Spinal cord (tissue), 10 donors: ENCODE measurements around the gene TMEM255B. TPM values are rescaled to one million over a fixed set of nuclear protein-coding genes. Genes with fewer than 3 reads are reported as not detected.
"Not testable (repeated sequence)": the region's sequence is repeated elsewhere in the genome, so short reads cannot be mapped to it uniquely, and the experiment has no call there.

ENCODE experiments used
- DNase-seq, 6 donors: peaks; one replicate each; pipeline versions ENCODE4 v3.0.0 to v3.0.0-alpha.2; 2013 to 2015; ENCODE audit warnings: low spot score in 6 of 6, low read depth in 4 of 6
- H3K27ac ChIP-seq: one replicate; pipeline ENCODE4 v1.5.1; 2013; ENCODE audit warnings: low read depth, low read length, control low read depth
- H3K27me3 ChIP-seq: one replicate; pipeline ENCODE4 v1.6.1; 2013; ENCODE audit warnings: low read length; ENCODE audit not compliant: control insufficient read depth, insufficient read depth
- H3K36me3 ChIP-seq: one replicate; pipeline ENCODE4 v1.6.1; 2013; ENCODE audit warnings: low read length; ENCODE audit not compliant: control insufficient read depth, insufficient read depth
- H3K4me1 ChIP-seq: one replicate; pipeline ENCODE4 v1.6.1; 2013; ENCODE audit warnings: low read length; ENCODE audit not compliant: control insufficient read depth, insufficient read depth
- H3K4me3 ChIP-seq: one replicate; pipeline ENCODE4 v1.5.1; 2013; ENCODE audit warnings: low read depth, low read length, control low read depth
- H3K9me3 ChIP-seq: one replicate; pipeline ENCODE4 v1.6.1; 2013; ENCODE audit warnings: low read length; ENCODE audit not compliant: control insufficient read depth, insufficient read depth
- WGBS: methylation state at CpG from one replicate; pipeline ENCODE4 v1.1.5; 2013; ENCODE audit warnings: missing lambda C conversion rate; ENCODE audit not compliant: insufficient coverage; 5-methylcytosine and 5-hydroxymethylcytosine counted together
- polyA plus RNA-seq, 2 donors: library from polyadenylated mRNA; unstranded; fragments of 120-200 nt; gene quantifications; one replicate each; pipeline ENCODE4 v1.2.1, GENCODE V29; 2013; ENCODE audit not compliant: insufficient read length in 2 of 2
- total RNA-seq, 2 donors: library from RNA; depleted of rRNA in 1 of 2; stranded (reverse); fragments of 120-200 nt in 1 of 2; fragments of >200 nt in 1 of 2; gene quantifications; one replicate each; pipeline versions ENCODE4 v1.2.3 to v1.2.4, GENCODE V29; 2013 to 2014
- donor health status: healthy.

Gene TMEM255B
- total and polyA plus RNA-seq, 4 donors, result 1.4 to 5.6 (median 3.4) TPM

DNA sequence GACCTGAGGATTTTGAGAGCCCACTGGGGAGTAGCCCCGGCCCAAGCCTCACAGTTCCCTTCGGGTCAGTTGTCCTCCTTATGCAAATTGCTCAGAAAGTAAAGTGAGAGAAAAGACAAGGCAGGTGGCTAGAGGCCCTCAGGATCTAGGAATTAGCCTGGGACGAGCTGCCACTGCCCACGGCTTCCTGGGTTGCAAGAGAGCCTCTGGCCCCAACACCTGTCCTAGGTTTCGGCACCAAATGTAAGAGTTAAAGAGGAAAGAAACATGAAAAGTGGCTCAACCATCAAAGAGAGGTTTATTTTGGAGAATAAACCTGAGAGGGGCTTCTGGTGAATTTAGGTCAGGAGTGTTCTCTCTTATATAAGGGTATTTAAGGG lies 25.6 kb downstream of the TMEM255B start:
- 80% methylated on average over 4 of the region's 5 CpGs for WGBS
- H3K27ac ChIP-seq, result no peak overlapping the region
- H3K36me3 ChIP-seq, result no peaks in the 10 kb centered on the region
- H3K9me3 ChIP-seq, result no peaks in the 10 kb centered on the region
- H3K27me3 ChIP-seq, result no peaks in the 10 kb centered on the region
- DNase-seq, result no peak
- H3K4me1 ChIP-seq, result no peaks in the 10 kb centered on the region
- no peak overlapping the region for H3K4me3 ChIP-seq

DNA sequence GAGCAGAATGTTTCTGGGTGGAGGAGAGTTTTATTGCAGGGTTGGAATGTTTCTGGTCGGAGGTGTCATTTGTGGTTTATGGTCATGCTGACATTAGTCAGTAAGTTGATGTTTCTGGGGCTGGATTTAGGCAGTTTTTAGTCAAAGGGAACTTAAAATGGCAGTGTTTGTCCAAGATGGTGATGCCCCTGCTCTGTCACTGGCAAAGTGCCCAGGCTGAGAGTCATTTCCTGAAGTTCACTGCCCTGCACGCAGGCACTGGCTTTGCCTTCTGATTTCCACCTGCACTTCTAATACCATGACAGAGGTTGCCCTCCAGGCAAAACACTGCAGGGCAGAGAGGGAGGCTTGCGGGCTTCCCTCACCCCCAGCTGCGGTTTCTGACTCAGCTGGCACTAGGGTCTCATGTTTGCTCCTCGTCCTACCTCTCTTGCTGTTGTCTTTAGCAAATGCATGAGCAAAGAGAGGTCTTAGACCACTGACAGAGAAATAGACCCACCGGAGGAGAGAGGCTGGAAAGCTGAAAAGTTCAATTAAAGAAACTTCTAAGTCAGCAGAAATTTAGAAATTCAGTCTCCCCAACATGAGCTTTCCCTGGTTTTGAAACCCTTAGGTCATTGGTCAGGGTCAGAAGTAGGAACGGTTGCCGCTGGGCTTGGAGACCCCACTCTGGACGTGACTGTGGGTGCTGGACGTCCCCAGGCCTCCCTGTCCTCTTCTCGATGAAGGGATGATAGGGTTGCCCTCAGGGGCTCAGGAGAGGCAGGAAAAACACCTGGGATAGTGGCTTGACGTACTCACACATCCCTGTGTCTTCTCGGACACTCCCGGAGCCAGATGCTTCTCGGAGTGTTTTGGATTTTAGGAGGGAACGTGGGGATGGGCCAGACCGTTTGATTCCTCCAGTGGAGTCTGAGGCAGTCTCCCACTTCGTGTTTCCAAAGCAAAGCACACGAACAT lies 26.3 kb downstream of the TMEM255B start:
- Histone ChIP-seq H3K9me3 (no peaks in the 10 kb centered on the region), H3K36me3 (no peaks in the 10 kb centered on the region), H3K27ac (no peak overlapping the region), H3K27me3 (no peaks in the 10 kb centered on the region), H3K4me1 (no peaks in the 10 kb centered on the region), H3K4me3 (no peak overlapping the region)
- DNase-seq, result no peak
- WGBS, result 79% methylated on average over 17 of the region's 19 CpGs

DNA sequence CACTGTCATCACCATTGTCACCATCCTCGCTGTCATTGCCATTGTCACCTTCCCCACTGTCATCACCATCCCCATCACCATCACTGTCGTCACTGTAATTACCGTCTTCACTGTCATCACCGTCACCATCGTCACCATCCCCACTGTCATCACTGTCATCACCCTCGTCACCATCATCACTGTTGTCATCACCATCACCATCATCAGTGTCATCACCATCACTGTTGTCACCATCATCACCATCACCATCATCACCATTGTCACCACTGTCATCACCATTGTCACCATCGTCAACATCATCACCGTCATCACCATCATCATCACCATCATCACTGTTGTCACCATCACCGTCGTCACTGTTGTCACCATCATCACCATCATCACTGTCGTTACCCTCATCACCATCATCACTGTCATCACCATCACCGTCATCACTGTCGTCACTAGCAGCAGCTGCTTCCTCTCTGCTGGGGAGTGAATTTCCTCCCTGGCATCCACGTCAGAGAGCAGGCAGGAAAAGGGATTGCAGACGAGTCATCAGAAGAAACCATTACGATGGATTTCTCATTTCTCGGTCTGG lies 27.3 kb downstream of the TMEM255B start:
- Histone ChIP-seq H3K27ac (no peak overlapping the region), H3K9me3 (no peaks in the 10 kb centered on the region), H3K4me3 (no peak overlapping the region), H3K4me1 (no peaks in the 10 kb centered on the region), H3K36me3 (no peaks in the 10 kb centered on the region), H3K27me3 (no peaks in the 10 kb centered on the region)
- 94% methylated on average over 15 of the region's 17 CpGs for WGBS
- DNase-seq, result no peak

DNA sequence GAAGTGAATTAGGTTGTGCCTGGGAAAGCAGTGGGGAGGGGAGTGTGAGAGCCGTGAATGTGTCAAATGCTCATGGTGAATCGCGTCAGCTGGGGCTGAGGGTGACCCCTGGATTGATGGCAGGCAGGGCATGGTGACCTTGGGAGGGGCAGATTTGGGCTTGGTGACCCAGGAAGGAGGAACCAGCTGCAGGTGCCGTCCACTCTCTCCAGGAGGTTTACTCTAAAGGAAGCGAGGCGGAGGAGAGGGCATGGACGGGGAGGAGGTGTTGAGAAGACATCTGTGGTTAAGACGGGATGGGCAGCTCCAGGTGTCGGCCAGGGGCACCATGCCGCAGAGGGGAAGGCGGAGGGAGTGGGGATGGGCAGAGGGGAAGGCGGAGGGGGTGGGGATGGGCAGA lies 28.7 kb downstream of the TMEM255B start:
- Histone ChIP-seq H3K4me3 (no peak overlapping the region), H3K27ac (no peak overlapping the region), H3K4me1 (no peaks in the 10 kb centered on the region), H3K9me3 (no peaks in the 10 kb centered on the region), H3K27me3 (no peaks in the 10 kb centered on the region), H3K36me3 (no peaks in the 10 kb centered on the region)
- DNase-seq, result no peak
- 62% methylated on average over 7 of the region's 12 CpGs for WGBS

DNA sequence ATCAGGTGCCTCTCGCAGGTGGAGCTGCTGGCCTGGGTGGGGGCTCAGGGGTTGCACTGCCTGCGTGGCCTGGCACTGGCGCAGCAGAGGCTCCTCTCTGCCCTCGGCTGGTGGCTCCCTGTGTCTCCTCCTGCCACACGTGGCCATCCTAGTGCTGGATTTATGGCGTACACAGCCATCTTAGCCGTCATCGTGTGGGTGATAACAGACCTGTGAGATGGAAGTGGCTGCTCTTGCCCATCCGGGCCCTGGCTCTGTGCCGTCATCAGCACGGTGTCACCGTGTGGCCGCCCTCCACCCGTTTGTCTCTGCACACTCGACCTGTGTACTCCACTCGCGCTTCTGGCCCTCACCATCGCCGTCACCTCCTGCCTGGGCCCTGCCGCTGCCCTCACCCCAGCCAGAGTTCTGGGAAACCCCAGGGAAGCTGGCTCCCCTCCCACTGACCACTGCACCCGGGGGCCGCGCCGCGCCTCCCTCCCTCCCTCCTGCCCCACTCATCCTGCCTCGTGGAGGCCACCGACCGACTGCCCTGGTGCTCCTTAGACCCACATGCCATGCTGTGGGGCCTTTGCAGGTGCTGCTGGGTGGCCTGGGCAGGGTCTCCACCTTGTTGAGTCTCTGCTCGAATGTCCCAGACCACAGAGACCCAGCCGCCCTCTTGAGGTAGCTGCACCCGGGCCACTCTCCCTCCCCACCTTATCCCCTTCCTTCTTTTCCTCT lies 29.5 kb downstream of the TMEM255B start:
- H3K27ac ChIP-seq, result no peak overlapping the region
- H3K4me1 ChIP-seq, result no peaks in the 10 kb centered on the region
- WGBS, result 88% methylated on average over 29 of the region's 31 CpGs
- H3K27me3 ChIP-seq, result no peaks in the 10 kb centered on the region
- H3K9me3 ChIP-seq, result no peaks in the 10 kb centered on the region
- no peaks in the 10 kb centered on the region for H3K36me3 ChIP-seq
- DNase-seq, result no peak
- no peak overlapping the region for H3K4me3 ChIP-seq

DNA sequence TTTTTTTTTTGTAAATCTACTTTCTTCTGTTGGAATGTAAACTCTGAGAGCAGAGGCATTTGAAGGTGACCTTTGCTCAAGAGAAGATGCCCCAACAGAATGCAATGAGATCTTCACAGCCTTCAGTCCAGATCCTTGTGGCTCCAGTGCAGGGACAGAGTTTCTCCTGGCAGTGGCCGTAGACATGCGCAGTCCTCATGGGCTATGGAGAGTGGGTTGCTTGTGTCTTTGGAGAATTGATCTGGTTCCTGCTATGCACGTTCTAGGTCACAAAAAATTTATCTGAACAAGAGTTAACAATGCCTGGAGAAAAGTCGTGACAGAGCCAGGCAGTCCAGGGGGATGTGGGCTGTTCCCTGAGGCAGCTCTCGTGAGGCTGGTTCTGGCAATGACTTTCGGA lies 30.1 kb downstream of the TMEM255B start:
- no peak for DNase-seq
- no peaks in the 10 kb centered on the region for H3K9me3 ChIP-seq
- no peaks in the 10 kb centered on the region for H3K4me1 ChIP-seq
- H3K27ac ChIP-seq, result no peak overlapping the region
- no peaks in the 10 kb centered on the region for H3K36me3 ChIP-seq
- H3K27me3 ChIP-seq, result no peaks in the 10 kb centered on the region
- WGBS, result 88% methylated on average over 6 of the region's 6 CpGs
- no peak overlapping the region for H3K4me3 ChIP-seq

DNA sequence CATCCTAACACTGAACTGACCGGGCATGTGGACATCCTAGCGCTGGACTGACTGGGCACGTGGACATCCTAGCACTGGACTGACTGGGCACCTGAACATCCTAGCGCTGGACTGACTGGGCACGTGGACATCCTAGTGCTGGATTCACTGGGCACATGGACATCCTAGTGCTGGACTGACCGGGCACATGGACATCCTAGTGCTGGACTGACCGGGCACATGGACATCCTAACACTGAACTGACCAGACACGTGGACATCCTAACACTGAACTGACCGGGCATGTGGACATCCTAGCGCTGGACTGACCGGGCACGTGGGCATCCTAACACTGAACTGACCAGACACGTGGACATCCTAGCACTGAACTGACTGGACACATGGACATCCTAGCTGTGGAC lies 30.9 kb downstream of the TMEM255B start:
- not testable (repeated sequence) for H3K27me3 ChIP-seq
- 94% methylated on average over 13 of the region's 13 CpGs for WGBS

DNA sequence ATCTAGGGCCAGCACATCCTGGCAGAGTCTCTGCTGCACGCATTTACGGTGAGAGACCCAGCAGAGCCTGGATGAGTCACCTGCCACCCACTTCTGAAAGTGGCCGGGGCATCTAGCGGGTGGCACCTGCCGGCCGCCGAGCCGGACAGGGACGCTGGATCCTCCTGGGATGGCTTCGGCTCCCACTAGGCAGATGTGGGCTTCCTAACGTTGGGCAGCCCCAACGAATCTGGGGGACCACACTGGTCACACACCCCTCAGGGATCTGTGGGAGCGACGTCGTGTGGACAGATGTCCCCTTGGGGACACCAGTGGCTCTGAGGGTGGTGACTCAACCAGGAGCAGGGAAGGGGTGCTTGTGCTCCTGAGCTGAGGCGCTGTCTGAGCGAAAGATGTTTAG lies 32.2 kb downstream of the TMEM255B start:
- WGBS, result 89% methylated on average over 14 of the region's 17 CpGs
- DNase-seq, result no peak
- no peaks in the 10 kb centered on the region for H3K36me3 ChIP-seq

More for the DNA sequence above, 30.9 kb downstream of the TMEM255B start:
- H3K36me3 ChIP-seq, H3K27ac ChIP-seq, H3K4me1 ChIP-seq, DNase-seq, H3K4me3 ChIP-seq, H3K9me3 ChIP-seq: not testable (repeated sequence)

DNA sequence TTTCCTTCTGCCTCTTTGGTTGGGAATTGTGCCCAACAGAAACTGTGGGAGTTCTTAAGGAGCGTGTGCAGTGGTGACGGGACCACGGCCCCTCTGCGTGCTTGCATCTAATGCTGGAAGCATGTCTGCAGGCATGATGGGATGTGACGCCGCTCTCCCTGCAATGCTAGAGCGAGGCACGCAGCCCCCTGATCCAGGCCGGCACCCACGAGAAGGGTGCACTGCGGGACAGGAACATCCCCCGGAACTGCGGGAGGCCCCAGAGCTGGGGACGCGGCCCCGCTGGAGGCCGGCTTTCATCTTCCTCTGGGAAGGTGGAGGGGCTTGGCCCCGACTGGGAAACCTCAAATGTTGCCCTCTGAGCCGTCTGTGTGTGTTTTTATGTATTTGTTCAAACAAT lies 32.7 kb downstream of the TMEM255B start:
- Histone ChIP-seq H3K4me3 (no peak overlapping the region), H3K36me3 (no peaks in the 10 kb centered on the region), H3K4me1 (no peaks in the 10 kb centered on the region), H3K27me3 (no peaks in the 10 kb centered on the region), H3K27ac (no peak overlapping the region), H3K9me3 (no peaks in the 10 kb centered on the region)
- no peak for DNase-seq
- WGBS, result 83% methylated on average over 17 of the region's 19 CpGs

More for the DNA sequence above, 32.2 kb downstream of the TMEM255B start:
- Histone ChIP-seq H3K4me1 (no peaks in the 10 kb centered on the region), H3K27me3 (no peaks in the 10 kb centered on the region), H3K4me3 (no peak overlapping the region), H3K27ac (no peak overlapping the region), H3K9me3 (no peaks in the 10 kb centered on the region)
